K562 (cell line): ENCODE measurements around the gene ATF5. TPM values are rescaled to one million over a fixed set of nuclear protein-coding genes. Genes with fewer than 3 reads are reported as not detected.
A peak's percentile ranks its signal among the peaks of the same experiment; 100 is the strongest.

Experiments
- ARHGAP35 ChIP-seq: fragments of 450-650 bp; IDR thresholded peaks from 2 replicates; pipeline ENCODE4 v1.6.1; 2018; ENCODE audit not compliant: partially characterized antibody
- BCOR ChIP-seq: fragments of 450-650 bp; IDR thresholded peaks from 2 replicates; pipeline ENCODE4 v1.6.1; 2016
- CBFA2T3 ChIP-seq: fragments of 450-650 bp; IDR thresholded peaks from 2 replicates; pipeline ENCODE4 v1.6.1; 2017
- CCNT2 ChIP-seq: IDR thresholded peaks from 2 replicates; pipeline ENCODE4 v1.6.1; 2011; ENCODE audit warnings: borderline replicate concordance, low read depth, mild to moderate bottlenecking, moderate library complexity, mixed read lengths, low read length; ENCODE audit not compliant: insufficient read length; ENCODE audit errors: extremely low read depth
- ERF ChIP-seq: fragments of 450-650 bp; formaldehyde crosslinking; IDR thresholded peaks from 2 replicates; pipeline ENCODE4 v1.4.0; 2020; ENCODE audit warnings: mild to moderate bottlenecking, mixed read lengths
- ILK ChIP-seq: fragments of 450-650 bp; IDR thresholded peaks from 2 replicates; pipeline ENCODE4 v1.6.1; 2016; ENCODE audit warnings: missing genetic modification characterization, low read depth, mild to moderate bottlenecking, missing compliant biosample characterization, moderate library complexity, borderline replicate concordance
- OTX1 ChIP-seq: fragments of 450-650 bp; formaldehyde crosslinking; IDR thresholded peaks from 2 replicates; pipeline ENCODE4 v1.4.0; 2022; ENCODE audit warnings: mild to moderate bottlenecking
- PML ChIP-seq: IDR thresholded peaks from 2 replicates; pipeline ENCODE4 v1.6.1; 2012; ENCODE audit warnings: low read length, inconsistent platforms
- POLR2H ChIP-seq: IDR thresholded peaks from 2 replicates; pipeline ENCODE4 v1.6.1; 2016; ENCODE audit warnings: missing genetic modification characterization, low read depth, mild to moderate bottlenecking, control low read depth, missing compliant biosample characterization, moderate library complexity
- PRMT5 ChIP-seq: sonication (generic); formaldehyde crosslinking; IDR thresholded peaks from 2 replicates; pipeline ENCODE4 v1.5.0; 2020; ENCODE audit warnings: missing genetic modification reagents
- RB1 ChIP-seq: fragments of 450-650 bp; IDR thresholded peaks from 2 replicates; pipeline ENCODE4 v1.6.1; 2017; ENCODE audit warnings: low read depth, mild to moderate bottlenecking
- SIRT6 ChIP-seq: IDR thresholded peaks from one replicate; pipeline ENCODE4 v1.6.1; 2012; ENCODE audit warnings: low read depth, mild to moderate bottlenecking, control low read depth, inconsistent platforms, low read length, moderate library complexity
- STAG1 ChIP-seq: sonication (generic); formaldehyde crosslinking; IDR thresholded peaks from 2 replicates; pipeline ENCODE4 v1.5.0; 2020; ENCODE audit warnings: missing genetic modification reagents, borderline replicate concordance
- TAF7 ChIP-seq: fragments of 450-650 bp; IDR thresholded peaks from 2 replicates; pipeline ENCODE4 v1.6.1; 2016; ENCODE audit warnings: missing genetic modification characterization, missing compliant biosample characterization
- TEAD1 ChIP-seq, 2 experiments: fragments of 450-650 bp in 1 of 2; sonication (generic) in 1 of 2; formaldehyde crosslinking; IDR thresholded peaks; 2 replicates each; pipeline versions ENCODE4 v1.4.0 to v1.8.0; 2020 to 2022; ENCODE audit warnings: mild to moderate bottlenecking in 2 of 2, missing genetic modification reagents in 1 of 2
- TFAM ChIP-seq: fragments of 250-450 bp; sonication (Bioruptor Pico); conservative IDR thresholded peaks from 2 replicates; pipeline ENCODE4 v1.5.0; 2021; ENCODE audit warnings: mild to moderate bottlenecking, moderate library complexity
- THRAP3 ChIP-seq: fragments of 450-650 bp; IDR thresholded peaks from 2 replicates; pipeline ENCODE4 v1.6.1; 2016; ENCODE audit warnings: mild to moderate bottlenecking, inconsistent platforms, borderline replicate concordance
- XRCC4 ChIP-seq: IDR thresholded peaks from one replicate; pipeline ENCODE4 v1.6.1; 2011; ENCODE audit not compliant: insufficient read depth, insufficient read length; ENCODE audit errors: extremely low read depth
- ZKSCAN1 ChIP-seq: fragments of 150-350 bp; IDR thresholded peaks from 2 replicates; pipeline ENCODE4 v1.6.1; 2016; ENCODE audit warnings: low read depth, low read length
- ZNF717 ChIP-seq: fragments of 250-450 bp; sonication (Bioruptor Pico); IDR thresholded peaks from 2 replicates; pipeline ENCODE4 v1.5.0; 2021
- ZNF75A ChIP-seq: fragments of 450-650 bp; formaldehyde crosslinking; IDR thresholded peaks from 2 replicates; pipeline ENCODE4 v1.4.0; 2020; ENCODE audit warnings: mild to moderate bottlenecking
- ZNF76 ChIP-seq: fragments of 250-450 bp; sonication (Bioruptor Pico); IDR thresholded peaks from 2 replicates; pipeline ENCODE4 v1.4.0; 2020; ENCODE audit warnings: mild to moderate bottlenecking, moderate library complexity, borderline replicate concordance
- ZNF830 ChIP-seq: fragments of 250-450 bp; sonication (Bioruptor Pico); IDR thresholded peaks from 2 replicates; pipeline ENCODE4 v1.5.0; 2021; ENCODE audit warnings: mild to moderate bottlenecking
- polyA plus RNA-seq, 8 experiments: library from polyadenylated mRNA; depleted of rRNA in 4 of 8; stranded (reverse) in 5 of 8; unstranded in 3 of 8; fragments of >200 nt; fragmentation: Nextera tagmentation in 2 of 8; fragmentation: Illumina TruSeq in 1 of 8; extraction: Ambion mirVana in 2 of 8; extraction: Trizol in 1 of 8; gene quantifications; 2 replicates each; pipeline versions ENCODE4 v1.2.1 to v1.2.3, GENCODE V29; 2011 to 2014; ENCODE audit warnings: inconsistent platforms in 1 of 8, missing spikeins in 1 of 8
- total RNA-seq, 7 experiments: library from RNA; depleted of rRNA in 6 of 7; stranded (reverse); fragments of >200 nt in 6 of 7; fragmentation: Illumina TruSeq in 2 of 7; extraction: Trizol in 2 of 7; gene quantifications; 2 replicates each; pipeline versions ENCODE4 v1.2.1 to v1.2.3, GENCODE V29; 2011 to 2021; ENCODE audit warnings: low replicate concordance in 1 of 7
- TF ChIP-seq, protein P1 (sequence below): fragments of 250-450 bp; sonication (Bioruptor Pico); IDR thresholded peaks from 2 replicates; pipeline ENCODE4 v1.5.0; 2020; ENCODE audit warnings: mild to moderate bottlenecking, borderline replicate concordance
- TF ChIP-seq, protein P2 (sequence below): IDR thresholded peaks from 2 replicates; pipeline ENCODE4 v1.6.1; 2012; ENCODE audit warnings: low read depth, low read length, improper control_type of control experiment, borderline replicate concordance
- TF ChIP-seq, protein P3 (sequence below), 2 experiments: IDR thresholded peaks; 2 replicates each; pipeline ENCODE4 v1.6.1; 2011; ENCODE audit warnings: borderline replicate concordance in 1 of 2, control low read depth in 1 of 2, low read depth in 1 of 2, low read length in 1 of 2, mild to moderate bottlenecking in 1 of 2, mixed read lengths in 1 of 2, moderate library complexity in 1 of 2; ENCODE audit not compliant: insufficient read depth in 1 of 2, insufficient read length in 1 of 2, poor library complexity in 1 of 2, severe bottlenecking in 1 of 2; ENCODE audit errors: extremely low read depth in 1 of 2

Gene ATF5
- total and polyA plus RNA-seq, 9 of the 15 experiments (the other 6 are each of a cell fraction or from before 2014, with no cell fraction given): 3.0 to 57.6 (median 11.1) TPM

- TF ChIP-seq, protein P1, sequence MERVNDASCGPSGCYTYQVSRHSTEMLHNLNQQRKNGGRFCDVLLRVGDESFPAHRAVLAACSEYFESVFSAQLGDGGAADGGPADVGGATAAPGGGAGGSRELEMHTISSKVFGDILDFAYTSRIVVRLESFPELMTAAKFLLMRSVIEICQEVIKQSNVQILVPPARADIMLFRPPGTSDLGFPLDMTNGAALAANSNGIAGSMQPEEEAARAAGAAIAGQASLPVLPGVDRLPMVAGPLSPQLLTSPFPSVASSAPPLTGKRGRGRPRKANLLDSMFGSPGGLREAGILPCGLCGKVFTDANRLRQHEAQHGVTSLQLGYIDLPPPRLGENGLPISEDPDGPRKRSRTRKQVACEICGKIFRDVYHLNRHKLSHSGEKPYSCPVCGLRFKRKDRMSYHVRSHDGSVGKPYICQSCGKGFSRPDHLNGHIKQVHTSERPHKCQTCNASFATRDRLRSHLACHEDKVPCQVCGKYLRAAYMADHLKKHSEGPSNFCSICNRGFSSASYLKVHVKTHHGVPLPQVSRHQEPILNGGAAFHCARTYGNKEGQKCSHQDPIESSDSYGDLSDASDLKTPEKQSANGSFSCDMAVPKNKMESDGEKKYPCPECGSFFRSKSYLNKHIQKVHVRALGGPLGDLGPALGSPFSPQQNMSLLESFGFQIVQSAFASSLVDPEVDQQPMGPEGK (CRISPR knock-in tag): no peak; the same call in 1 of the 2 replicates
- TF ChIP-seq ZKSCAN1 (no peak; the same call in none of the 2 replicates), ZNF717 (0 out of 2 replicates have a peak, but pooled peaks have one; percentile 61), RB1 (peak; percentile 94), SIRT6 (no peak), ILK (tag) (no peak), OTX1 (CRISPR knock-in tag) (peak; percentile 84), ZNF75A (CRISPR knock-in tag) (no peak), TEAD1 (CRISPR knock-in tag; IDR thresholded peaks at IDR 0.05) (no peak; a peak in 1 of 4 replicates), STAG1 (CRISPR knock-in tag) (no peak), XRCC4 (no peak), POLR2H (peak; percentile 97), PML (peak; percentile 69; the same call in 1 of the 2 replicates), ERF (CRISPR knock-in tag) (peak; percentile 90), THRAP3 (peak; percentile 75), CBFA2T3 (no peak), PRMT5 (peak; percentile 81; the same call in 1 of the 2 replicates), ZNF76 (CRISPR knock-in tag) (no peak; the same call in 1 of the 2 replicates), TFAM (CRISPR knock-in tag) (no peak), ARHGAP35 (peak; percentile 59), TAF7 (peak; percentile 97), ZNF830 (peak; percentile 92), BCOR (no peak), CCNT2 (peak; percentile 62)
- TF ChIP-seq, protein P2, sequence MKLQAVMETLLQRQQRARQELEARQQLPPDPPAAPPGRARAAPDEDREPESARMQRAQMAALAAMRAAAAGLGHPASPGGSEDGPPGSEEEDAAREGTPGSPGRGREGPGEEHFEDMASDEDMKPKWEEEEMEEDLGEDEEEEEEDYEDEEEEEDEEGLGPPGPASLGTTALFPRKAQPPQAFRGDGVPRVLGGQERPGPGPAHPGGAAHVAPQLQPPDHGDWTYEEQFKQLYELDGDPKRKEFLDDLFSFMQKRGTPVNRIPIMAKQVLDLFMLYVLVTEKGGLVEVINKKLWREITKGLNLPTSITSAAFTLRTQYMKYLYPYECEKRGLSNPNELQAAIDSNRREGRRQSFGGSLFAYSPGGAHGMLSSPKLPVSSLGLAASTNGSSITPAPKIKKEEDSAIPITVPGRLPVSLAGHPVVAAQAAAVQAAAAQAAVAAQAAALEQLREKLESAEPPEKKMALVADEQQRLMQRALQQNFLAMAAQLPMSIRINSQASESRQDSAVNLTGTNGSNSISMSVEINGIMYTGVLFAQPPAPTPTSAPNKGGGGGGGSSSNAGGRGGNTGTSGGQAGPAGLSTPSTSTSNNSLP: no peak
- TF ChIP-seq, protein P3, sequence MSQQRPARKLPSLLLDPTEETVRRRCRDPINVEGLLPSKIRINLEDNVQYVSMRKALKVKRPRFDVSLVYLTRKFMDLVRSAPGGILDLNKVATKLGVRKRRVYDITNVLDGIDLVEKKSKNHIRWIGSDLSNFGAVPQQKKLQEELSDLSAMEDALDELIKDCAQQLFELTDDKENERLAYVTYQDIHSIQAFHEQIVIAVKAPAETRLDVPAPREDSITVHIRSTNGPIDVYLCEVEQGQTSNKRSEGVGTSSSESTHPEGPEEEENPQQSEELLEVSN (IDR thresholded peaks at IDR 0.05; ENCODE audit: borderline replicate concordance in 1 of 2, extremely low read depth in 1 of 2, insufficient read depth in 1 of 2, insufficient read length in 1 of 2, low read depth in 1 of 2, low read length in 1 of 2, poor library complexity in 1 of 2, severe bottlenecking in 1 of 2): peak; percentile 98 to 99
Observed at GRCh38 chr19:49929121-49929610, at the start of gene ATF5, which contains the start of gene NUP62 (continued).
